Measurements from ENCODE around the gene TTLL8. TPM values are rescaled to one million over a fixed set of nuclear protein-coding genes. Genes with fewer than 3 reads are reported as not detected.

Gene TTLL8
- total RNA-seq, 1 experiment from 2014 or later: not detected

DNA sequence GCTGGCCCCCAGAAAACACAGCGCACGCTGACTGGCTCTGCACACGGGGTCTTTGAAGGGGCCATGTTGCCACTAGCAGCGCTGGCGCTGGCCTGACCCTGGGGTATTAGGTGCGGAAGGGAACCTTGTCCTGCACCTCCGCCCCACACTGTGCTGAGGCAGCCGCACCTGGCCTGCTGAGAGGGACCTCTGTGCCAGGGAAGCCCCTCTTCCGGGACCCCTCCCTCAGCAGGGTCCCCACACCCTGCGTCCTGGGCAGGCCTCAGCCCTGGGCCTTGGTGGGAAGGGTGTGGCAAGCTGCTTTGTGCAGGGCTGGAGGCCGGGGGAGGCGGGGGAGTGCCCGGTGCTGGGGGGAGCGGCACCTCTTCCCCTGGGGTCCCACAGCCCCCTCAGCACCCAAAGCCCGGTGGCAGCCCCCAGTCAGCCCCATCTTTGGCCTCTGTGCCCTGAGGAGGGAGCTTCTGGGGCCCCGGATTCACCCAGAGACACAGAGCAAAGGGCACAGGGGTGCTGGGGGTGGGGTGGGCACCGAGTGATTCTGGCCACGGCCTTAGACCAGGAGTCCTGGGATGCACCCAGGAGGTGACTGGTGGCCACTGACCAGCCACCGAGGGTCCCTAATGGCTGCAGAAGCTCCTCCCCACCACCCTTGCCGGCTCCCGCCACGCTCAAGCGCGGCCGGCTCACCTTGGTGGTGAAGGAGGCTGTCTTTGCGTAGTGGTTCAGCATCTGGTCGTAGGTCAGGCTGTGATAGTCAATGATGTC is 11.4 kb downstream of the TTLL8 start:
- Mint-ChIP-seq H3K27ac (no peak overlapping the region), H3K9me3 (no peaks in the 10 kb centered on the region; a peak in 1 of 5 replicates), H3K36me3 (ENCODE audit: insufficient read depth in 1 of 3, low read depth in 3 of 3) (no peaks in the 10 kb centered on the region), H3K27me3 (ENCODE audit: low read depth) (peaks cover 12% of the 10 kb centered on the region), H3K4me3 (no peak overlapping the region), H3K4me1 (no peaks in the 10 kb centered on the region)
- no CpG with 5 or more reads among the region's 27 CpGs for WGBS (ENCODE audit: extremely low coverage, insufficient read length, low lambda C conversion rate)
- no peaks in the 10 kb centered on the region for H4K20me1 ChIP-seq (ENCODE audit: control insufficient read depth, insufficient read depth, insufficient read length)
- DNase-seq: no peak
- no peak overlapping the region for H3K56ac ChIP-seq (ENCODE audit: insufficient read length, low read depth, low read length)
- H2BK12ac ChIP-seq (ENCODE audit: insufficient read length, low read depth, low read length): no peak overlapping the region
- no peak overlapping the region for H4K8ac ChIP-seq (replicated peaks; ENCODE audit: insufficient read length, low read depth, low read length)
- H3K4me2 ChIP-seq (ENCODE audit: insufficient read depth, insufficient read length, low read length): no peak overlapping the region
- H2BK15ac ChIP-seq (ENCODE audit: low read depth, low read length): no peak overlapping the region
- H2BK5ac ChIP-seq (ENCODE audit: insufficient read length, low read length): no peak overlapping the region
- H3K27ac ChIP-seq (ENCODE audit: insufficient read length, low read depth, low read length): no peak overlapping the region
- no peak overlapping the region for H2BK20ac ChIP-seq (ENCODE audit: low read depth, low read length, poor library complexity, severe bottlenecking)
- no peak overlapping the region for H3K23ac ChIP-seq (ENCODE audit: insufficient read length, low read depth, low read length)
- no peak overlapping the region for H2BK120ac ChIP-seq (ENCODE audit: low read depth, low read length, poor library complexity, severe bottlenecking)
- no peak overlapping the region for H3K4ac ChIP-seq (ENCODE audit: low read depth, low read length)
- no peak overlapping the region; the same call in 1 of the 2 replicates for H3K14ac ChIP-seq (ENCODE audit: insufficient read depth, low read length)
- H3K18ac ChIP-seq (ENCODE audit: insufficient read length, low read depth, low read length): no peak overlapping the region
- no peak overlapping the region for H3T11ph ChIP-seq (ENCODE audit: low read length)
- H3K23me2 ChIP-seq (ENCODE audit: insufficient read length, low read depth, low read length, poor library complexity, severe bottlenecking): no peaks in the 10 kb centered on the region
- no peaks in the 10 kb centered on the region for H3K4me1 ChIP-seq (ENCODE audit: insufficient read depth, low read length)
- H4K5ac ChIP-seq (ENCODE audit: insufficient read length, low read depth, low read length): no peak overlapping the region
- no peak for TF ChIP-seq CTCF (conservative IDR thresholded peaks at IDR 0.05)
- H2AK5ac ChIP-seq (ENCODE audit: insufficient read length, low read length): no peak overlapping the region
- H3K79me2 ChIP-seq (ENCODE audit: insufficient read depth, low read length): no peaks in the 10 kb centered on the region
- no peak overlapping the region for H3K9ac ChIP-seq (ENCODE audit: extremely low read depth, insufficient read length, low read length)
- H3K9me3 ChIP-seq (ENCODE audit: control insufficient read depth, low read depth, low read length): no peaks in the 10 kb centered on the region
- H3K79me1 ChIP-seq (ENCODE audit: insufficient read depth, low read depth, low read length, poor library complexity, severe bottlenecking): no peaks in the 10 kb centered on the region
- H4K91ac ChIP-seq (ENCODE audit: insufficient read length, low read depth, low read length): no peak overlapping the region
- no peaks in the 10 kb centered on the region for H3K27me3 ChIP-seq (ENCODE audit: insufficient read depth, low read length)
- no peak overlapping the region for H2AFZ ChIP-seq (ENCODE audit: low read length)
